Adrenal gland (tissue), 12 donors: ENCODE measurements around the gene SCLY. TPM values are rescaled to one million over a fixed set of nuclear protein-coding genes. Genes with fewer than 3 reads are reported as not detected.

Experiments used
- DNase-seq, 7 donors: peaks; one replicate each; pipeline ENCODE4 v3.0.0-alpha.2; 2019 to 2020
- H3K27ac ChIP-seq, 5 donors: fragments of 200-600 bp; sonication (generic) in 4 of 5; 1 replicate in 3 of 5; 2 replicates in 2 of 5; pipeline versions ENCODE4 v1.5.1 to v1.8.0; 2016 to 2020; ENCODE audit warnings: mild to moderate bottlenecking in 1 of 5
- H3K27me3 ChIP-seq: fragments of 200-600 bp; 2 replicates; pipeline ENCODE4 v1.8.0; 2021
- H3K36me3 ChIP-seq, 2 donors: fragments of 200-600 bp; replicated peaks in 1 of 2; 1 replicate in 1 of 2; 2 replicates in 1 of 2; pipeline versions ENCODE4 v1.5.1 to v1.8.0; 2018 to 2022
- H3K4me1 ChIP-seq, 2 donors: fragments of 200-600 bp; replicated peaks in 1 of 2; 1 replicate in 1 of 2; 2 replicates in 1 of 2; pipeline versions ENCODE4 v1.5.1 to v1.8.0; 2018 to 2021
- H3K4me3 ChIP-seq, 4 donors: fragments of 200-600 bp; sonication (generic) in 3 of 4; one replicate each; pipeline ENCODE4 v1.5.1; 2016 to 2018
- H3K9me3 ChIP-seq, 3 donors: fragments of 200-600 bp; sonication (generic) in 1 of 3; replicated peaks in 1 of 3; 1 replicate in 2 of 3; 2 replicates in 1 of 3; pipeline versions ENCODE4 v1.5.1 to v1.8.0; 2016 to 2021
- POLR2A ChIP-seq, 2 donors: fragments of 450-650 bp; IDR thresholded peaks; one replicate each; pipeline ENCODE4 v1.6.1; 2017; ENCODE audit warnings: antibody characterized with exemption in 2 of 2, mild to moderate bottlenecking in 2 of 2, moderate library complexity in 1 of 2
- WGBS, 4 donors: extraction: QIAGEN DNeasy Blood & Tissue Kit in 2 of 4; methylation state at CpG; one replicate each; pipeline versions ENCODE4 v1.1.5 to v1.1.7; 2013 to 2017; 5-methylcytosine and 5-hydroxymethylcytosine counted together
- intact Hi-C, 2 donors: fragments of 100-400 bp; cut with DNase I; formaldehyde crosslinking; loops; one replicate each; pipeline versions ENCODE4 v1.14.1 to v1.15.0; 2022 to 2023
- polyA plus RNA-seq, 3 donors: library from polyadenylated mRNA; stranded (reverse); fragments of 200-250 nt in 2 of 3; fragments of 350-450 nt in 1 of 3; fragmentation: Illumina TruSeq in 1 of 3; extraction: RNeasy Lipid Tissue Mini Kit (QIAGEN cat#74804) in 1 of 3; gene quantifications; one replicate each; pipeline ENCODE4 v1.2.3, GENCODE V29; 2013 to 2014
- total RNA-seq, 9 donors: library from RNA; depleted of rRNA in 4 of 9; stranded (reverse); fragments of >200 nt in 4 of 9; fragments of 120-200 nt in 1 of 9; fragmentation: NEBNext Ultra II Directional in 1 of 9; extraction: Animal tissue kit (Norgen Biotek cat#: 25700) in 1 of 9; gene quantifications; one replicate each; pipeline versions ENCODE4 v1.1.0 to v1.2.4, GENCODE V29; 2013 to 2023
- TF ChIP-seq, protein P1 (sequence below), 6 experiments: fragments of 450-650 bp in 4 of 6; fragments of 200-600 bp in 2 of 6; sonication (generic) in 1 of 6; IDR thresholded peaks; 1 replicate in 5 of 6; 2 replicates in 1 of 6; pipeline versions ENCODE4 v1.5.1 to v1.8.0; 2016 to 2021; ENCODE audit warnings: antibody characterized with exemption in 6 of 6, mild to moderate bottlenecking in 2 of 6, moderate library complexity in 1 of 6
- donor health status: healthy with polysubstance abuse.
- donor health status: Bipolar disorder and iron deficiency.
- donor health status: DM: yes; HTN: yes; CAD: no.
- donor health status: DM: no; HTN: no; CAD: no.
- donor health status: DM: no; HTN: no; CAD: no.
- donor health status: DM: yes; HTN: yes; CAD: no.

Gene SCLY
- total and polyA plus RNA-seq, 12 donors, result 2.4 to 11.0 (median 8.0) TPM

DNA sequence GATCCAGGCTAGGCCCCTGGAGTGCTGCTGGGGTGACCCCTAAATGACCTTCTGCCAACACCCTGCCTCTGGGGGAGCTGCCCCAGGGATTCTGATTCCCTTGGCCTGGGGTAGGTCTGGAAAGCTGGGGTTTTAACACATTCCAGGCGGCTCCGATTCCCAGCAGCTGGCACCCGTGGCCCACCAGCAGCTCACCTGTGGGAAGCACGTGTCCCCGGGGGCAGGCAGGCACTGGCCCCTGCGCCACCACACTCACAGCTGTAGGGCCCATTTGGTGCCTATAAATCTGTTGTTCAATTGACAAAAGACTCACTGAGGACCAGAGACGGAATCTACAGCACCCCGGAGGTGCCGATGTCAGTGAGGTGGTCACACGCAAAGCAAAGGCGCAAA, 73.6 kb downstream of the SCLY start:
- no peak for DNase-seq
- Histone ChIP-seq H3K9me3 (no peaks in the 10 kb centered on the region), H3K27ac (no peak overlapping the region), H3K27me3 (no peaks in the 10 kb centered on the region), H3K4me3 (no peak overlapping the region), H3K36me3 (no peaks in the 10 kb centered on the region), H3K4me1 (no peaks in the 10 kb centered on the region)
- intact Hi-C loops, result no loop called here
- no peak for TF ChIP-seq POLR2A (IDR thresholded peaks at IDR 0.05)
- TF ChIP-seq, protein P1, sequence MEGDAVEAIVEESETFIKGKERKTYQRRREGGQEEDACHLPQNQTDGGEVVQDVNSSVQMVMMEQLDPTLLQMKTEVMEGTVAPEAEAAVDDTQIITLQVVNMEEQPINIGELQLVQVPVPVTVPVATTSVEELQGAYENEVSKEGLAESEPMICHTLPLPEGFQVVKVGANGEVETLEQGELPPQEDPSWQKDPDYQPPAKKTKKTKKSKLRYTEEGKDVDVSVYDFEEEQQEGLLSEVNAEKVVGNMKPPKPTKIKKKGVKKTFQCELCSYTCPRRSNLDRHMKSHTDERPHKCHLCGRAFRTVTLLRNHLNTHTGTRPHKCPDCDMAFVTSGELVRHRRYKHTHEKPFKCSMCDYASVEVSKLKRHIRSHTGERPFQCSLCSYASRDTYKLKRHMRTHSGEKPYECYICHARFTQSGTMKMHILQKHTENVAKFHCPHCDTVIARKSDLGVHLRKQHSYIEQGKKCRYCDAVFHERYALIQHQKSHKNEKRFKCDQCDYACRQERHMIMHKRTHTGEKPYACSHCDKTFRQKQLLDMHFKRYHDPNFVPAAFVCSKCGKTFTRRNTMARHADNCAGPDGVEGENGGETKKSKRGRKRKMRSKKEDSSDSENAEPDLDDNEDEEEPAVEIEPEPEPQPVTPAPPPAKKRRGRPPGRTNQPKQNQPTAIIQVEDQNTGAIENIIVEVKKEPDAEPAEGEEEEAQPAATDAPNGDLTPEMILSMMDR (IDR thresholded peaks at IDR 0.05), result no peak
- WGBS, 4 donors, result 89 to 95% (median 92%) methylated on average over 5 to 11 of the region's 11 CpGs

DNA sequence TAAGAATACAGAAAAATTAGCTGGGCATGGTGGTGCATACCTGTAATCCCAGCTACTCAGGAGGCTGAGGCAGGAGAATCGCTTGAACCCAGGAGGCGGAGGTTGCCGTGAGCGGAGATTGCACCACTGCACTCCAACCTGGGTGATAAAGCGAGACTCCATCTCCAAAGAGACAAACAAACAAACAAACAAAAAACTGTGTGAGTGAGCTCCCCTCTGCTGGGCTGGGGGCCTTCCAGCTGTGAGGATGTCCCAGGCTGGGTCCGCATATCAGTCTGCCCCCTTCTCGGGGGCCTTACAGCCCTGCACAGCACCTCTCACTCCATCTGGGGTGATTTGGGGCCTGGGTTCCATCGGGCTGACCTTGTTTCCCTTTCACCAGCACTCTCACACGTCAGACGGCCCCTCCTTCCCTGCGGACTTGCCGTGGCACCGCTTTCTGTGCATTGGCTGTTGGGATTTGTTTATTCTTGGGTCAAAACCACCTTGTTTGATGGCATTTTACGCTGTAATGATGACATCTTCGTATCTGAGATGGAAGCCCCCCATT, 74.9 kb downstream of the SCLY start:
- WGBS, 4 donors, result 80 to 87% (median 84%) methylated on average over 14 to 15 of the region's 15 CpGs
- H3K27me3 ChIP-seq, result no peaks in the 10 kb centered on the region
- no peak for DNase-seq
- TF ChIP-seq, protein P1 (IDR thresholded peaks at IDR 0.05), result no peak
- intact Hi-C loops, result no loop called here
- no peak overlapping the region for H3K4me3 ChIP-seq
- no peaks in the 10 kb centered on the region for H3K4me1 ChIP-seq
- H3K9me3 ChIP-seq, result no peaks in the 10 kb centered on the region
- no peaks in the 10 kb centered on the region for H3K36me3 ChIP-seq
- H3K27ac ChIP-seq, result no peak overlapping the region

DNA sequence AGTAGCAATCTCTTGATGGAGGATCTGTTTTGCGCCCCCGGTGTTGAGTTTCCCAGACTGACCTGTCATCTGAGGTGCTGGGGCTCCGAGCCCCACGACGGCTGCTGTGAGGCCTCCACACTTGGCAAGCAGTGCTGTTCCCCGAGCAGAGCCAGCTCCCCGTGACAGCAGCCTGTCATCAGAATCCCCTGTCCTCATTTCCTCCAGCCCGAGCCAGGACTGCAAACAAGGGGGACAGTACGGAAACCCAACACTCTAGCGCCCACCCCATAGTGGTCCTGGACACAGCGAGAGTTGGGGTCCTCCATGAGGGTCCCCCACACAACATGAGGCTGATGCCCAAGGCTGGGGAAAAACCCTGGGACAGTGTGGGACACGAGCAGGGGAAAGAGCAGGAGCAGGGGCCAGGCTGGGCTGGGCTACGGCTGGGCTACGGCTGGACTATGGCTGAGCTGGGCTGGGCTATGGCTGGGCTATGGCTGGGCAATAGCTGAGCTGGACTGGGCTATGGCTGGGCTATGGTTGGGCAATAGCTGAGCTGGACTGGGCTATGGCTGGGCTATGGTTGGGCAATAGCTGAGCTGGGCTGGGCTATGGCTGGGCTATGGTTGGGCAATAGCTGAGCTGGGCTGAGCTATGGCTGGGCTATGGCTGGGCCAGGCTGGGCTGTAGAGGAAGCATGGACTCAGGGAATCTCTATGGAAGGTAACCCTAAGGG, 76.2 kb downstream of the SCLY start:
- DNase-seq, result peak in 6 of 7 donors; percentile 37 to 82 (median 50)
- no peaks in the 10 kb centered on the region for H3K9me3 ChIP-seq
- no peak overlapping the region for H3K4me3 ChIP-seq
- intact Hi-C loops, result no loop called here
- TF ChIP-seq, protein P1 (IDR thresholded peaks at IDR 0.05), result no peak
- TF ChIP-seq POLR2A (IDR thresholded peaks at IDR 0.05), result no peak
- H3K36me3 ChIP-seq, result no peaks in the 10 kb centered on the region
- no peaks in the 10 kb centered on the region for H3K27me3 ChIP-seq
- H3K27ac ChIP-seq, result no peak overlapping the region
- 68 to 75% (median 72%) methylated on average over 14 of the region's 14 CpGs for whole genome bisulfite sequencing, 4 donors
- no peaks in the 10 kb centered on the region for H3K4me1 ChIP-seq

DNA sequence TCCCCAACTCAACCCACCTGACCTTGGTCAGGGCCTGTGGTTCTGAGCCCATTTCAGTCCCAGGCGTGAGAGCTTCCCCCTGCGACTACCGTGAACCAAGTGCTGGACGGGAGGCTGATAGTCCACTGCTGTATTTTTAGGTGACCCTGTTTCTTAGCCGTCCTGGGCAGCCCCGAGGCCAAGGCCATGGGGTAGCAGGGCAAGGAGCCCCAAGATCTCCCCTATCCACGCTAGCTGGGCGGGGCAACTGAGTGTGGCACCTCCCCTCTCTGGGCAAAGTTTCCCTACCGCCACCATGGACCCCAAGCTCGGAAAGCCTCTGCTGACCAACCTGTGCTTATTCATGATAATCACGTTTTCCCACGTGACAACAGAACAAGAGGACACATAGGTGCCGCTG, 77.1 kb downstream of the SCLY start:
- H3K36me3 ChIP-seq, result no peaks in the 10 kb centered on the region
- DNase-seq, result no peak
- intact Hi-C loops, result no loop called here
- H3K9me3 ChIP-seq, result no peaks in the 10 kb centered on the region
- no peak for TF ChIP-seq POLR2A (IDR thresholded peaks at IDR 0.05)
- TF ChIP-seq, protein P1 (IDR thresholded peaks at IDR 0.05), result no peak
- WGBS, 4 donors, result 68 to 94% (median 89%) methylated on average over 5 to 13 of the region's 13 CpGs
- no peaks in the 10 kb centered on the region for H3K27me3 ChIP-seq
- no peak overlapping the region for H3K27ac ChIP-seq
- no peaks in the 10 kb centered on the region for H3K4me1 ChIP-seq
- H3K4me3 ChIP-seq, result no peak overlapping the region
